Pancreas (tissue), 10 donors: ENCODE results near the gene SURF2. TPM values are rescaled to one million over a fixed set of nuclear protein-coding genes. Genes with fewer than 3 reads are reported as not detected.

Source experiments
- ATAC-seq, 4 donors: fragments of 200-7000 bp; cut with Tn5 transposase; one replicate each; pipeline versions ENCODE4 v1.8.0 to v1.9.1; 2020; ENCODE audit warnings: mild to moderate bottlenecking in 4 of 4, moderate library complexity in 4 of 4
- DNase-seq, 6 donors: peaks; one replicate each; pipeline ENCODE4 v3.0.0-alpha.2; 2020
- FAIRE-seq: peaks from 2 replicates; lab custom pipeline; 2012; peaks lifted over from hg19 to GRCh38; lab: Jason Lieb, UNC
- H3K27ac ChIP-seq, 4 donors: fragments of 200-600 bp; sonication (generic); 1 replicate in 3 of 4; 2 replicates in 1 of 4; pipeline versions ENCODE4 v1.5.0 to v1.8.0; 2020
- H3K27me3 ChIP-seq, 4 donors: fragments of 200-600 bp; one replicate each; pipeline ENCODE4 v1.8.0; 2021
- H3K36me3 ChIP-seq, 3 donors: fragments of 200-600 bp; sonication (generic) in 1 of 3; one replicate each; pipeline versions ENCODE4 v1.5.0 to v1.8.0; 2020 to 2021
- H3K4me1 ChIP-seq, 3 donors: fragments of 200-600 bp; one replicate each; pipeline ENCODE4 v1.8.0; 2021
- H3K4me3 ChIP-seq, 4 donors: fragments of 200-600 bp; sonication (generic) in 2 of 4; one replicate each; pipeline versions ENCODE4 v1.5.0 to v1.8.0; 2020 to 2021
- H3K9me3 ChIP-seq, 4 donors: fragments of 200-600 bp; one replicate each; pipeline ENCODE4 v1.8.0; 2021
- WGBS, 2 donors: extraction: QIAGEN DNeasy Blood & Tissue Kit; methylation state at CpG; one replicate each; pipeline ENCODE4 v1.1.7; 2013; 5-methylcytosine and 5-hydroxymethylcytosine counted together
- intact Hi-C, 3 donors: fragments of 100-400 bp; cut with DNase I; formaldehyde crosslinking; loops; one replicate each; pipeline versions ENCODE4 v1.11.1 to v1.14.2; 2022
- polyA plus RNA-seq, 2 donors: library from polyadenylated mRNA; stranded (reverse); fragments of 200-250 nt; gene quantifications; one replicate each; pipeline ENCODE4 v1.2.3, GENCODE V29; 2013
- total RNA-seq, 6 donors: library from RNA; stranded (reverse); fragmentation: NEBNext Ultra II Directional in 4 of 6; extraction: Animal tissue kit (Norgen Biotek cat#: 25700) in 4 of 6; gene quantifications; one replicate each; pipeline versions ENCODE4 v1.2.1 to v1.2.4, GENCODE V29; 2021 to 2023
- TF ChIP-seq, protein P1 (sequence below), 4 donors: fragments of 200-600 bp; sonication (generic) in 3 of 4; IDR thresholded peaks; one replicate each; pipeline versions ENCODE4 v1.5.0 to v1.8.0; 2021; ENCODE audit warnings: antibody characterized with exemption in 4 of 4
- donor health status: healthy with polysubstance abuse.
- donor health status: DM: no; HTN: no; CAD: no; lungs with moderate emphysema.
- donor health status: DM: no; HTN: no; CAD: no.
- donor health status: control.
- donor health status: control.
- donor health status: Bipolar disorder and iron deficiency.
- donor health status: DM: yes; HTN: yes; CAD: no.
- donor health status: DM: no; HTN: no; CAD: no.
- donor health status: DM: no; HTN: no; CAD: no.
- donor health status: DM: yes; HTN: yes; CAD: no.

SURF2 gene
- total and polyA plus RNA-seq, 8 donors, result 7.8 to 52.4 (median 13.2) TPM

DNA sequence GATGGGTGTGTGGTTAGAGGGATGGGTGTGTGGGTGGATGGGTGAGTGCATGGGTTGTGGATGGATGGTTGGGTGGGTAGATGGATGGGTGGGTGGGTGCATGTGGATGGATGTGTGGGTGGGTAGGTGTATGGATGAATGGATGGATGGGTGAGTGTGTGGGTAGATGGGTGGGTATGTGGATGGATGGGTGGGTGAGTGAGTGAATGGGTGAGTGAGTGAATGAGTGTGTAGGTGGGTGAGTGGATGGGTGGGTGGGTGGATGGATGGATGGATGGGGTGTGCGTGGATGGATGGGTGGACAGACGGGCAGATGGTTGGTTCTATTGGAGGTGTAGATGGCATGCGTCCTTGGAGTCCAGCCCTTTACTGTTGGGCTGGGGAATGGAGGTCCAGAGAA lies 37.0 kb downstream of the SURF2 start:
- Histone ChIP-seq H3K4me3 (no peak overlapping the region), H3K27ac (no peak overlapping the region), H3K27me3 (no peaks in the 10 kb centered on the region), H3K9me3 (no peaks in the 10 kb centered on the region), H3K36me3 (no peaks in the 10 kb centered on the region), H3K4me1 (no peaks in the 10 kb centered on the region)
- no peak for DNase-seq
- FAIRE-seq, result no peak
- WGBS, 2 donors, result 63 to 81% methylated on average over 3 of the region's 3 CpGs
- ATAC-seq, result no peak
- TF ChIP-seq, protein P1, sequence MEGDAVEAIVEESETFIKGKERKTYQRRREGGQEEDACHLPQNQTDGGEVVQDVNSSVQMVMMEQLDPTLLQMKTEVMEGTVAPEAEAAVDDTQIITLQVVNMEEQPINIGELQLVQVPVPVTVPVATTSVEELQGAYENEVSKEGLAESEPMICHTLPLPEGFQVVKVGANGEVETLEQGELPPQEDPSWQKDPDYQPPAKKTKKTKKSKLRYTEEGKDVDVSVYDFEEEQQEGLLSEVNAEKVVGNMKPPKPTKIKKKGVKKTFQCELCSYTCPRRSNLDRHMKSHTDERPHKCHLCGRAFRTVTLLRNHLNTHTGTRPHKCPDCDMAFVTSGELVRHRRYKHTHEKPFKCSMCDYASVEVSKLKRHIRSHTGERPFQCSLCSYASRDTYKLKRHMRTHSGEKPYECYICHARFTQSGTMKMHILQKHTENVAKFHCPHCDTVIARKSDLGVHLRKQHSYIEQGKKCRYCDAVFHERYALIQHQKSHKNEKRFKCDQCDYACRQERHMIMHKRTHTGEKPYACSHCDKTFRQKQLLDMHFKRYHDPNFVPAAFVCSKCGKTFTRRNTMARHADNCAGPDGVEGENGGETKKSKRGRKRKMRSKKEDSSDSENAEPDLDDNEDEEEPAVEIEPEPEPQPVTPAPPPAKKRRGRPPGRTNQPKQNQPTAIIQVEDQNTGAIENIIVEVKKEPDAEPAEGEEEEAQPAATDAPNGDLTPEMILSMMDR (IDR thresholded peaks at IDR 0.05), result no peak
- intact Hi-C loops, result no loop called here

DNA sequence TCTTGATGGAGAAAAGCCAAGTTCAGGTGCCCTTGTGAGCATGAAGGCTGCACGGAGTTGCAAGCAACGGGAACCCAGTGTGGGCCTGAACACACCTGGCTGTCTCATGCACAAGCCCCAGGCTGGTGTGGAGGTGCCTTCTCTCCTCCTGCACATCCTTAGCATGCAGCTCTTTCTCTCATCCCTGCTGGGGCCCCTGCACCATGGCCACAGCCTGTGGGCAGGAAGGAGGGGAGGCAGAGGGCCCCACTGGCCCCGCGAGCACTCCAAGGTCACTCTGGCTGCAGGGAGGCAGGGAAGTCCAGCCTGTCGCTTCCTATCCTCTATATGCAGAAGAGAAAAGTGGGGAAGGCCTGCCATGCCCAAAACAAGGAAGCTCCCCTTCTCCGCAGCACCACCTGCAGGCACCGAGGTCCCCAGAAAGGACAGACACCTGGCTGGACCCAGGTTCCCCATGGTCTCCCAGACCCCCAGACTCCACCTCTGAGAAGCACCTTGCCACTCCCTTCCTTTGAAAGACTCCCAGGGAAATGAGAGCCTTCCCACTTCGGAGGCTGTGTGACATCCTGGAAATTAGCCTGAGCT lies 38.4 kb downstream of the SURF2 start:
- H3K27ac ChIP-seq, result no peak overlapping the region
- no peaks in the 10 kb centered on the region for H3K27me3 ChIP-seq
- H3K36me3 ChIP-seq, result no peaks in the 10 kb centered on the region
- FAIRE-seq (no peak), ATAC-seq (peak in 1 of 4 donors; percentile 7), DNase-seq (no peak)
- WGBS, 2 donors, result 15 to 18% methylated on average over 7 to 8 of the region's 8 CpGs
- no peak overlapping the region for H3K4me3 ChIP-seq
- TF ChIP-seq, protein P1 (IDR thresholded peaks at IDR 0.05), result no peak
- intact Hi-C loops, result no loop called here
- H3K4me1 ChIP-seq, result no peaks in the 10 kb centered on the region
- H3K9me3 ChIP-seq, result no peaks in the 10 kb centered on the region

DNA sequence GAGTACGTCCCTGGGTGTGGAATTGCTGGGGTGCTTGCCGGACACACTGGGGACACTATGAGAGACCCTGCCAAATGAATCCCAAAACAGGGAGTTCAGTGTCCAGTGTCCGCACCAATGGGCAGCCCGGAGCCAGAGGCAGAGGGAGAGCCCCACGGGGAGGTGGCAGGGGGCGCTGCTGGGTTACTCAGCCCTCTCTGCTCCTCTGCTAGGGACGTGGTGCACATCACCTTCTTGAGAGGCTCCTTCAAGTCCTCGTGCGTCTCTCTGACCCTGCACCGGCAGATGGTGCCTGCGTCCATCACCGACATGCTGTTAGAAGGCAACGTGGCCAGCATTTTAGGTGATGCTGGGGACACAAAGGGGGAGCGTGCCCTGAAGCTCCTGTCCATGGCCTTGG lies 40.6 kb downstream of the SURF2 start:
- FAIRE-seq (no peak), DNase-seq (peak in 1 of 6 donors; percentile 40), ATAC-seq (peak in 3 of 4 donors; percentile 43 to 51 (median 49))
- intact Hi-C loops, result no loop called here
- no peak overlapping the region for H3K4me3 ChIP-seq
- H3K36me3 ChIP-seq, result no peaks in the 10 kb centered on the region
- H3K9me3 ChIP-seq, result no peaks in the 10 kb centered on the region
- TF ChIP-seq, protein P1 (IDR thresholded peaks at IDR 0.05), result no peak
- H3K27ac ChIP-seq, result no peak overlapping the region
- 18 to 23% methylated on average over 14 of the region's 14 CpGs for WGBS, 2 donors
- no peaks in the 10 kb centered on the region for H3K4me1 ChIP-seq
- H3K27me3 ChIP-seq, result no peaks in the 10 kb centered on the region

DNA sequence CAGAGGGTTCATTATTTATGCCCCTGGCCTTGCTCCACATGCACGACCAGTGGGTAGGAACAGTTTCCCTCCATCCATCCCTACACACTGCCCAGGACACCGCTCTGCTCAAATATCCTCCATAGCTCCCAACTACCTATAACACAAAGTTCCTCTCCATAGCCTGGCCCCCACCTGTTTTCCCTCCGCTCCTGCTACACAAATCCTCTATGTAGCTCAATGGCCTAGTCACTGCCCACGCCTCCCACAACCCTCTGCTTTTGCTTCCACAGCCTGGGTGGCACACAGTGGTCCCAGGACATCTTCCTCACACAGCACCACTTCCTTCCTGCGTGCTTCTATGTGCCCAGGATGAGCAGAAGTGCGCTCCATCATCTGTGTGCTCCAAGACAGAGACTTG lies 41.0 kb downstream of the SURF2 start:
- no peaks in the 10 kb centered on the region for H3K9me3 ChIP-seq
- no peak overlapping the region for H3K4me3 ChIP-seq
- no peak for FAIRE-seq
- no peaks in the 10 kb centered on the region for H3K36me3 ChIP-seq
- intact Hi-C loops, result no loop called here
- H3K27me3 ChIP-seq, result no peaks in the 10 kb centered on the region
- TF ChIP-seq, protein P1 (IDR thresholded peaks at IDR 0.05), result no peak
- ATAC-seq, result no peak
- H3K27ac ChIP-seq, result no peak overlapping the region
- peak in 1 of 6 donors; percentile 11 for DNase-seq
- H3K4me1 ChIP-seq, result no peaks in the 10 kb centered on the region
- WGBS, 2 donors, result 55 to 76% methylated on average over 6 of the region's 6 CpGs

DNA sequence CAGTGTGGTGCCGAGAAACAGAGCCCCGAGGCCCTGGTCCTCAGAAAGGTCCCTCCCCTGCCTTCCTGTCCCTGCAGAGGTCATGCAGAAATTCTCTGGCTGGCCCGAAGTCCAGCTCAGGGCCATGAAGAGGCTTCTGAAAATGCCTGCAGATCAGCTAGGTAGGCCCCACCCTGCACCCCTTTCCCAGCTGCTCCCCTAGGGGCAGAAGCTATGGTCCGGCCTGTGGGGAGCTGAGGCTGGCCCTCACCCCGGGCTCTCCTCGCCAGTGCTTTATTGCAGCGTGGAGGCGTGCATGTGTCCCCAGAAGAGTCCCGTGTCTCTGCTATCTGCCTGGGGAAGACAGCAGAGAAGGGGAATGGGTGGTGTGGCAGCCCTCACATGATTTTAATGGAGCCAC lies 41.5 kb downstream of the SURF2 start:
- no peaks in the 10 kb centered on the region for H3K36me3 ChIP-seq
- no peaks in the 10 kb centered on the region for H3K9me3 ChIP-seq
- 50 to 67% methylated on average over 9 of the region's 9 CpGs for WGBS, 2 donors
- H3K27ac ChIP-seq, result no peak overlapping the region
- DNase-seq (peak in 1 of 6 donors; percentile 31), FAIRE-seq (no peak), ATAC-seq (no peak)
- no peaks in the 10 kb centered on the region for H3K4me1 ChIP-seq
- intact Hi-C loops, result no loop called here
- TF ChIP-seq, protein P1 (IDR thresholded peaks at IDR 0.05), result no peak
- H3K4me3 ChIP-seq, result no peak overlapping the region
- no peaks in the 10 kb centered on the region for H3K27me3 ChIP-seq
